Gastrocnemius medialis (tissue), 4 donors: ENCODE measurements around the gene FRMD4B. TPM values are rescaled to one million over a fixed set of nuclear protein-coding genes. Genes with fewer than 3 reads are reported as not detected.

Source experiments
- ATAC-seq, 2 donors: fragments of 150-250 bp; one replicate each; pipeline ENCODE4 v1.9.1; 2016
- DNase-seq, 2 donors: peaks; one replicate each; pipeline ENCODE4 v3.0.0-alpha.2; 2019
- H3K27ac ChIP-seq, 4 donors: fragments of 200-600 bp; sonication (generic); 1 replicate in 1 of 4; 2 replicates in 3 of 4; pipeline ENCODE4 v1.5.1; 2016 to 2018; ENCODE audit warnings: mild to moderate bottlenecking in 2 of 4, moderate library complexity in 1 of 4
- H3K27me3 ChIP-seq, 3 donors: fragments of 200-600 bp; sonication (generic) in 2 of 3; 1 replicate in 1 of 3; 2 replicates in 2 of 3; pipeline versions ENCODE4 v1.5.1 to v1.6.0; 2016 to 2019; ENCODE audit warnings: mild to moderate bottlenecking in 1 of 3, moderate library complexity in 1 of 3
- H3K36me3 ChIP-seq, 2 donors: fragments of 200-600 bp; sonication (generic) in 1 of 2; one replicate each; pipeline ENCODE4 v1.5.1; 2017 to 2018
- H3K4me1 ChIP-seq, 2 donors: fragments of 200-600 bp; sonication (generic) in 1 of 2; one replicate each; pipeline ENCODE4 v1.5.1; 2016 to 2017; ENCODE audit warnings: mild to moderate bottlenecking in 2 of 2
- H3K4me3 ChIP-seq, 4 donors: fragments of 200-600 bp; sonication (generic) in 3 of 4; 1 replicate in 1 of 4; 2 replicates in 3 of 4; pipeline ENCODE4 v1.5.1; 2016 to 2019; ENCODE audit warnings: mild to moderate bottlenecking in 2 of 4
- H3K9me3 ChIP-seq, 3 donors: fragments of 200-600 bp; sonication (generic) in 2 of 3; 1 replicate in 1 of 3; 2 replicates in 2 of 3; pipeline ENCODE4 v1.5.1; 2016 to 2019
- POLR2A ChIP-seq, 2 donors: fragments of 450-650 bp; IDR thresholded peaks; one replicate each; pipeline ENCODE4 v1.6.1; 2017; ENCODE audit warnings: antibody characterized with exemption in 2 of 2, mild to moderate bottlenecking in 2 of 2, moderate library complexity in 2 of 2
- in situ Hi-C, 4 donors: fragments of 200-750 bp; cut with MboI; loops; one replicate each; pipeline versions ENCODE4 v1.15.0 to v1.8.0; 2017; ENCODE audit warnings: low sequenced_read_pairs in 4 of 4
- intact Hi-C: fragments of 100-400 bp; cut with DNase I; formaldehyde crosslinking; loops from one replicate; pipeline ENCODE4 v1.15.1; 2023; ENCODE audit warnings: low total_unique reads
- total RNA-seq, 4 donors: library from RNA; depleted of rRNA; stranded (reverse); fragments of >200 nt; gene quantifications; one replicate each; pipeline versions ENCODE4 v1.1.0 to v1.2.3, GENCODE V29; 2016
- TF ChIP-seq, protein P1 (sequence below), 5 experiments: fragments of 450-650 bp in 3 of 5; fragments of 200-600 bp in 2 of 5; sonication (generic) in 2 of 5; IDR thresholded peaks in 4 of 5; conservative IDR thresholded peaks in 1 of 5; 1 replicate in 4 of 5; 2 replicates in 1 of 5; pipeline ENCODE4 v1.5.1; 2016 to 2019; ENCODE audit warnings: antibody characterized with exemption in 5 of 5, mild to moderate bottlenecking in 3 of 5, moderate library complexity in 3 of 5

Gene FRMD4B
- total RNA-seq, 4 donors from 2014 or later: 0.29 to 3.6 (median 1.7) TPM

DNA sequence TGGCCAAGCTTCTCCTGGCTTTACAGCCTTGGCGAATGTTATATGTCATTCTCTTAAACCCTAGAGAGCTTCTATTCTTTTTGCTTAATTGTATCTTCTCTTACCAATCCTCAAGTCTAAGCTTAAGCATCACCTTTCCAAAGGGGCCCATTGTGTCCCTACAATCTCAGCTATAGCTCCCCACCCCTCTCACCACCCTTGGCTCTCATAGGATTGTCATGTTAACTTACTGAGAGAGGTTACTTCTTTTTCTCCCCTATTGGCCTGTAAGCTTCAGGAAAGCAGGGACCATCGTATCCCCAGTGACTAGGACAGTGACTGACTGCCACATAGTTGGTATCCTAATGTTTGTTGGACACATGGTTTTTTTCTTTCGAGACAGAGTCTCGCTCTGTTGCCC, 220.1 kb downstream of the FRMD4B start:
- no peak overlapping the region for H3K27ac ChIP-seq
- intact Hi-C loops: no loop called here
- H3K36me3 ChIP-seq: no peaks in the 10 kb centered on the region
- no peak overlapping the region for H3K4me3 ChIP-seq
- TF ChIP-seq, protein P1, sequence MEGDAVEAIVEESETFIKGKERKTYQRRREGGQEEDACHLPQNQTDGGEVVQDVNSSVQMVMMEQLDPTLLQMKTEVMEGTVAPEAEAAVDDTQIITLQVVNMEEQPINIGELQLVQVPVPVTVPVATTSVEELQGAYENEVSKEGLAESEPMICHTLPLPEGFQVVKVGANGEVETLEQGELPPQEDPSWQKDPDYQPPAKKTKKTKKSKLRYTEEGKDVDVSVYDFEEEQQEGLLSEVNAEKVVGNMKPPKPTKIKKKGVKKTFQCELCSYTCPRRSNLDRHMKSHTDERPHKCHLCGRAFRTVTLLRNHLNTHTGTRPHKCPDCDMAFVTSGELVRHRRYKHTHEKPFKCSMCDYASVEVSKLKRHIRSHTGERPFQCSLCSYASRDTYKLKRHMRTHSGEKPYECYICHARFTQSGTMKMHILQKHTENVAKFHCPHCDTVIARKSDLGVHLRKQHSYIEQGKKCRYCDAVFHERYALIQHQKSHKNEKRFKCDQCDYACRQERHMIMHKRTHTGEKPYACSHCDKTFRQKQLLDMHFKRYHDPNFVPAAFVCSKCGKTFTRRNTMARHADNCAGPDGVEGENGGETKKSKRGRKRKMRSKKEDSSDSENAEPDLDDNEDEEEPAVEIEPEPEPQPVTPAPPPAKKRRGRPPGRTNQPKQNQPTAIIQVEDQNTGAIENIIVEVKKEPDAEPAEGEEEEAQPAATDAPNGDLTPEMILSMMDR (IDR thresholded peaks at IDR 0.05 in 4 of 5, conservative IDR thresholded peaks at IDR 0.05 in 1 of 5): no peak
- TF ChIP-seq POLR2A (IDR thresholded peaks at IDR 0.05): no peak
- no peaks in the 10 kb centered on the region for H3K4me1 ChIP-seq
- DNase-seq: no peak
- H3K27me3 ChIP-seq: no peaks in the 10 kb centered on the region
- in situ Hi-C loops: loop anchor here in 3 of 4 donors (10.0 kb wide), 3 partner anchors 239 to 269 kb away; no protein-coding TSS in a partner anchor
- no peak for ATAC-seq
- no peaks in the 10 kb centered on the region for H3K9me3 ChIP-seq

DNA sequence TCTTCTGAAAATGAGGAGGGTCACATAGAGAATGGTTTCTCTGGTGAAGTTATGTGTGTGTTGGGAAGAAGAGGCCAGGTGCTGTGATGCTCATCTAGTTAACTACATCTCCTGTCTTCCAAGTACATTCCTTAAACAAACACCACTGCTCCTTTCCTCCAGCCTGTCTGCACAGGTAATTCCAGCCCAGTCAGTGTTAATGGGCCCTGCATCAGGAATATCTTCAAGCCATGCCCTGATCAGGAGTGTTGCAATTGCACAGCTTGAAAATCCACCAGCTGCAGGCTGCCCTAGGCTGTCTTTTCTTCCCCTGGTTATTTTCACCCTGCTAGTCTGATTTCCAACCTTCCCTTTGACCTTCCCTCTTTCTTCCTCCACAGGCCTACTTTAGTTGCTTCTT, 221.6 kb downstream of the FRMD4B start:
- in situ Hi-C loops (loop anchor here in 3 of 4 donors (5.0 to 10.0 kb wide), 5 partner anchors 143 to 508 kb away; no protein-coding TSS in a partner anchor), intact Hi-C loops (no loop called here)
- Histone ChIP-seq H3K27me3 (no peaks in the 10 kb centered on the region), H3K4me3 (no peak overlapping the region), H3K36me3 (no peaks in the 10 kb centered on the region), H3K4me1 (no peaks in the 10 kb centered on the region), H3K9me3 (no peaks in the 10 kb centered on the region), H3K27ac (no peak overlapping the region)
- no peak for ATAC-seq
- TF ChIP-seq POLR2A (IDR thresholded peaks at IDR 0.05): no peak
- TF ChIP-seq, protein P1 (IDR thresholded peaks at IDR 0.05 in 4 of 5, conservative IDR thresholded peaks at IDR 0.05 in 1 of 5): no peak
- DNase-seq: no peak

DNA sequence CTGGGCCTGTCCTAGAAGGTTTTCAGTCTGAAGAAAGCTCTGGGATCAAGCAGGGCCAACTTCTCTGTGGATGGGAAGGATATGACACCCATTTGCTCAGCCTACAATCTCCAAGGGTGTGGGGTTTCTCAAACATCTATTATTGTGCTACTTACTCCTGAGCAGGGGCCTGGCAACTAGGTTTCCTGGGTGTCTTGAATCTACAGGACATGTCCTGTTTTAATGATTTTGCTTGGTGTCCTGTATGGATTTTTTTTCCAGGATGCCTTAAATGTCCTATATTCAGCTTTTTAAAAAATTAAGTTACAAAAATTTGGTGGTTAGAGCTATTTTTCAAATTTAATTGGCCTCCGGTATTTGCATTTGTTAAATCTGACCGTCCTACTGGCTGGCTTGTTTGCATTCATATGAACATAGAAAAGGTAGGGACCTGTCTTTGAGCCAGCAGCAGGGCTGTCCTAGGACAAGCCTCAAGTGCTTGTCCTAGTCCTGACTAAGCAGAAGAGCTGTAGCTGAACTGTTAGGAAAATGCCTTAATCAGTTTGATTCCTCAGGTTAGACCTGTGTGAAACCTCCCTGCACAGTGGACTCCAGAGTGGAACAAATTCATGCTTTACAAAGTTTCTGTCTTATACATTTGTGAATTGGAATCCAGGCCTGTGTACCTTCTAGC, 223.4 kb downstream of the FRMD4B start:
- Histone ChIP-seq H3K27ac (no peak overlapping the region), H3K4me1 (no peaks in the 10 kb centered on the region), H3K9me3 (no peaks in the 10 kb centered on the region), H3K27me3 (no peaks in the 10 kb centered on the region), H3K4me3 (no peak overlapping the region), H3K36me3 (no peaks in the 10 kb centered on the region)
- ATAC-seq (no peak), DNase-seq (no peak)
- intact Hi-C loops (no loop called here), in situ Hi-C loops (loop anchor here in 3 of 4 donors (5.0 to 10.0 kb wide), 5 partner anchors 145 to 510 kb away; no protein-coding TSS in a partner anchor)
- TF ChIP-seq POLR2A (IDR thresholded peaks at IDR 0.05): no peak
- TF ChIP-seq, protein P1 (IDR thresholded peaks at IDR 0.05 in 4 of 5, conservative IDR thresholded peaks at IDR 0.05 in 1 of 5): no peak

DNA sequence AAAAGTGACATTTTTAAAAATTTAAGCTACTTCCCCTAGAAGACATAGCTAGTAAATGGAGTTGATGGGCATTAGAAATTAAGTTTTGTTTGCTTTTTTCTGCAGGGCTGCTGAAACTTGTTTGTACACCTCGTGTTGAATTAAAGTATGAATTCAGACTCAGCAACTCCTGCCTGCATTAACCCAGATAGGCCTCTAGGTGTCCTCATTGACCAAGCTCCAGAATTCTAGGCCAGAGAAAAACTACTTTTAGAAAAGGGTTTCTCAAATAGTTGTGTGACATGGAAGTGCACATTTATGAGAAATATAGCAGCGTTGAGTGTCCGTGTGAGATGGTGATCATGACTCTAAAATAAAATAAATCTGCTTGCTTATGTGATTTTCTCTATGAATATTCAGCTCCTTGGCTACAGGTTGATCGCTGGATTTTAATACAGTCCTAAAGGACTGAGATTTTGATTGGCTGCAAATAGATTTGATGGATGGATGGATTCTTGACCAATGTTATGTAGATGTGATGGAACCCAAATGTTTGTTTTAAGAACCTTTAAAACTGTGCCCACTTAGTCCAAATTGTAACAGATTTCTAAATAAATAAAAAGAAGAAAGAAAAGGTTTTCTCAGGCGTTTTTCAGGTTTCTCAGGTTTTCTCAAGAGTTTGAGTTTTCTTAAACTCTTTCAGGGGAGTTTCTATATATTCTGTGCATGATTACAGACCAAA, 224.1 kb downstream of the FRMD4B start:
- Histone ChIP-seq H3K27me3 (no peaks in the 10 kb centered on the region), H3K4me1 (no peaks in the 10 kb centered on the region), H3K27ac (no peak overlapping the region), H3K36me3 (no peaks in the 10 kb centered on the region), H3K9me3 (no peaks in the 10 kb centered on the region), H3K4me3 (no peak overlapping the region)
- in situ Hi-C loops: loop anchor here in 3 of 4 donors (5.0 to 10.0 kb wide), 5 partner anchors 146 to 511 kb away; no protein-coding TSS in a partner anchor
- no peak for DNase-seq
- peak in 1 of 2 donors; percentile 76 for ATAC-seq
- TF ChIP-seq POLR2A (IDR thresholded peaks at IDR 0.05): no peak
- TF ChIP-seq, protein P1 (IDR thresholded peaks at IDR 0.05 in 4 of 5, conservative IDR thresholded peaks at IDR 0.05 in 1 of 5): peak; percentile 79 to 95 (median 89)
- intact Hi-C loops: loop anchor here (1.0 to 2.0 kb wide), 3 partner anchors 145 to 510 kb away; no protein-coding TSS in a partner anchor
